Measurements from ENCODE around the gene MYO1E.

DNA sequence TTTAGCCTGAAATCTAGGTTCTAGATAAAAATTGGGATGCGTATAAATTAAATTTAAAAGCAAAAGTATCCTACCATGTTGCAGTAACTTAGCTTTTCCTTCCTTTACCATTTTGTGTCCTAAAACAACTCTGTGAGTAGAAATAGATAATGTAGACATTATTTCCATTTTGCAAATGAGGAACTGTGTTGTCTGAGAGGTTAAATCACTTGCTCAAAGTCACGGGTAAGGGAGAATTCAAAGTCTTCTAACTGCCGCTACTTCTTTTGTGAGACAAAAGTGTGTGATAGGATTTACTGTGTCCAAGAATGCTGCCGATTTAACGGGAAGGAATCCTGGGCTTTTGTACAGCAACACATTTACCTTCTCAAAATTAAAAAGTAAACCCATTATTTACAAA lies 40.7 kb downstream of the MYO1E start:
- TF ChIP-seq, protein P1, sequence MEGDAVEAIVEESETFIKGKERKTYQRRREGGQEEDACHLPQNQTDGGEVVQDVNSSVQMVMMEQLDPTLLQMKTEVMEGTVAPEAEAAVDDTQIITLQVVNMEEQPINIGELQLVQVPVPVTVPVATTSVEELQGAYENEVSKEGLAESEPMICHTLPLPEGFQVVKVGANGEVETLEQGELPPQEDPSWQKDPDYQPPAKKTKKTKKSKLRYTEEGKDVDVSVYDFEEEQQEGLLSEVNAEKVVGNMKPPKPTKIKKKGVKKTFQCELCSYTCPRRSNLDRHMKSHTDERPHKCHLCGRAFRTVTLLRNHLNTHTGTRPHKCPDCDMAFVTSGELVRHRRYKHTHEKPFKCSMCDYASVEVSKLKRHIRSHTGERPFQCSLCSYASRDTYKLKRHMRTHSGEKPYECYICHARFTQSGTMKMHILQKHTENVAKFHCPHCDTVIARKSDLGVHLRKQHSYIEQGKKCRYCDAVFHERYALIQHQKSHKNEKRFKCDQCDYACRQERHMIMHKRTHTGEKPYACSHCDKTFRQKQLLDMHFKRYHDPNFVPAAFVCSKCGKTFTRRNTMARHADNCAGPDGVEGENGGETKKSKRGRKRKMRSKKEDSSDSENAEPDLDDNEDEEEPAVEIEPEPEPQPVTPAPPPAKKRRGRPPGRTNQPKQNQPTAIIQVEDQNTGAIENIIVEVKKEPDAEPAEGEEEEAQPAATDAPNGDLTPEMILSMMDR (IDR thresholded peaks at IDR 0.05): no peak
- TF ChIP-seq POLR2A (IDR thresholded peaks at IDR 0.05): no peak

Measured in uterus (tissue), 2 donors.